SU-DHL-6 (cell line): ENCODE data around the gene CANX.

Experiments
- H2AFZ ChIP-seq: fragments of 200-600 bp; sonication (generic); 2 replicates; pipeline ENCODE4 v1.6.1; 2014; ENCODE audit warnings: low read depth, mild to moderate bottlenecking, moderate library complexity, mixed read lengths, antibody characterized with exemption, low read length; ENCODE audit not compliant: severe bottlenecking
- H3F3A ChIP-seq: fragments of 200-600 bp; shearing (Covaris generic); 2 replicates; pipeline ENCODE4 v1.6.0; 2016; ENCODE audit warnings: antibody characterized with exemption, mild to moderate bottlenecking; ENCODE audit not compliant: insufficient read depth
- H3K27ac ChIP-seq: fragments of 200-600 bp; sonication (generic); 2 replicates; pipeline ENCODE4 v1.5.1; 2016; ENCODE audit warnings: low read depth, mild to moderate bottlenecking, low read length, moderate library complexity, mixed read lengths
- H3K27me3 ChIP-seq: fragments of 200-600 bp; sonication (generic), shearing (Covaris generic); 2 replicates; pipeline ENCODE4 v1.6.0; 2014; ENCODE audit warnings: mild to moderate bottlenecking, low read length
- H3K36me3 ChIP-seq: fragments of 200-600 bp; sonication (generic); 2 replicates; pipeline ENCODE4 v1.6.1; 2014; ENCODE audit warnings: mild to moderate bottlenecking, low read length, mixed read lengths
- H3K4me2 ChIP-seq: fragments of 300-600, 200-600 bp; shearing (Covaris generic), sonication (generic); 2 replicates; pipeline ENCODE4 v1.6.0; 2014; ENCODE audit warnings: low read length, low read depth, mild to moderate bottlenecking; ENCODE audit not compliant: poor library complexity, severe bottlenecking
- H3K4me3 ChIP-seq: fragments of 200-600 bp; sonication (generic); 2 replicates; pipeline ENCODE4 v1.5.1; 2014; ENCODE audit warnings: antibody characterized with exemption, low read length, mild to moderate bottlenecking, mixed read lengths; ENCODE audit not compliant: insufficient read depth, poor library complexity, severe bottlenecking
- H3K79me2 ChIP-seq: fragments of 200-600 bp; sonication (generic); 2 replicates; pipeline ENCODE4 v1.6.1; 2014; ENCODE audit warnings: mild to moderate bottlenecking, low read length, moderate library complexity; ENCODE audit not compliant: insufficient read depth
- H3K9ac ChIP-seq: fragments of 200-600 bp; sonication (generic); 2 replicates; pipeline ENCODE4 v1.7.0; 2014; ENCODE audit warnings: mild to moderate bottlenecking, low read length
- H3K9me2 ChIP-seq: fragments of 200-600 bp; sonication (generic); replicated peaks from 2 replicates; pipeline ENCODE4 v1.6.1; 2014; ENCODE audit warnings: low read length; ENCODE audit not compliant: insufficient read depth
- H3K9me3 ChIP-seq: fragments of 200-600 bp; sonication (generic); 2 replicates; pipeline ENCODE4 v1.6.1; 2014; ENCODE audit warnings: low read length, mixed read lengths; ENCODE audit not compliant: insufficient read depth
- H4K20me1 ChIP-seq: fragments of 200-600 bp; sonication (generic); 2 replicates; pipeline ENCODE4 v1.6.1; 2014; ENCODE audit warnings: low read depth, mild to moderate bottlenecking, antibody characterized with exemption, low read length, moderate library complexity, mixed read lengths
- CTCF ChIP-seq: fragments of 200-600 bp; sonication (generic); IDR thresholded peaks from one replicate; pipeline ENCODE4 v1.5.1; 2017; ENCODE audit warnings: antibody characterized with exemption, mild to moderate bottlenecking, low read length, moderate library complexity; ENCODE audit not compliant: insufficient read depth, poor library complexity, severe bottlenecking
- EZH2phosphoT487 ChIP-seq: fragments of 200-600 bp; sonication (generic), shearing (Covaris generic); conservative IDR thresholded peaks from 2 replicates; pipeline ENCODE4 v1.6.1; 2018; ENCODE audit warnings: mild to moderate bottlenecking, antibody characterized with exemption, low read length, moderate library complexity, mixed read lengths

CANX gene

GRCh38 chr5:179769796-179770195, 71.0 kb downstream of the CANX start:
- TF ChIP-seq CTCF (no peak), EZH2phosphoT487 (no peak)
- no peak overlapping the region for H2AFZ ChIP-seq
- H3K27me3 ChIP-seq, result no peaks in the 10 kb centered on the region
- H3K36me3 ChIP-seq, result 0 out of 2 replicates have a peak, but pooled peaks cover 5% of the 10 kb centered on the region
- no peaks in the 10 kb centered on the region for H4K20me1 ChIP-seq
- H3K9me3 ChIP-seq, result no peaks in the 10 kb centered on the region
- H3K4me2 ChIP-seq, result no peak overlapping the region
- no peak overlapping the region for H3K27ac ChIP-seq
- no peaks in the 10 kb centered on the region for H3F3A ChIP-seq
- H3K79me2 ChIP-seq, result peaks cover 18% of the 10 kb centered on the region; the same call in 1 of the 2 replicates
- H3K9me2 ChIP-seq, result no peaks in the 10 kb centered on the region
- no peak overlapping the region for H3K9ac ChIP-seq
- H3K4me3 ChIP-seq, result no peak overlapping the region

- Histone ChIP-seq H3K4me2 (no peak overlapping the region), H3K9me3 (no peaks in the 10 kb centered on the region), H3F3A (no peaks in the 10 kb centered on the region), H3K79me2 (peaks cover 11% of the 10 kb centered on the region; the same call in 1 of the 2 replicates), H3K9ac (no peak overlapping the region), H3K4me3 (no peak overlapping the region), H3K9me2 (no peaks in the 10 kb centered on the region), H3K27ac (no peak overlapping the region), H3K27me3 (no peaks in the 10 kb centered on the region), H4K20me1 (no peaks in the 10 kb centered on the region), H2AFZ (no peak overlapping the region), H3K36me3 (peaks cover 3% of the 10 kb centered on the region; the same call in 1 of the 2 replicates)
- TF ChIP-seq CTCF, result no peak
- no peak for TF ChIP-seq EZH2phosphoT487
Observed at GRCh38 chr5:179771311-179771895, 72.6 kb downstream of the CANX start.

- H4K20me1 ChIP-seq, result no peaks in the 10 kb centered on the region
- no peak overlapping the region for H3K4me2 ChIP-seq
- 0 out of 2 replicates have a peak, but pooled peaks cover 2% of the 10 kb centered on the region for H3K79me2 ChIP-seq
- H3F3A ChIP-seq, result no peaks in the 10 kb centered on the region
- no peaks in the 10 kb centered on the region for H3K9me2 ChIP-seq
- H3K36me3 ChIP-seq, result peaks cover 3% of the 10 kb centered on the region; the same call in 1 of the 2 replicates
- TF ChIP-seq EZH2phosphoT487 (no peak), CTCF (no peak)
- H3K27ac ChIP-seq, result no peak overlapping the region
- no peaks in the 10 kb centered on the region for H3K27me3 ChIP-seq
- no peak overlapping the region for H3K9ac ChIP-seq
- no peak overlapping the region for H3K4me3 ChIP-seq
- H2AFZ ChIP-seq, result no peak overlapping the region
- H3K9me3 ChIP-seq, result no peaks in the 10 kb centered on the region
Observed at GRCh38 chr5:179772351-179772750, 73.6 kb downstream of the CANX start.
